Neural cell (in vitro differentiated cells): ENCODE results near the gene TARBP2. TPM values are rescaled to one million over a fixed set of nuclear protein-coding genes. Genes with fewer than 3 reads are reported as not detected.

ENCODE experiments used
- H2AFZ ChIP-seq: fragments of 200-600, 300-800 bp; sonication (generic), shearing (Covaris generic); 2 replicates; pipeline ENCODE4 v1.6.0; 2014; ENCODE audit warnings: low read depth, mild to moderate bottlenecking, antibody characterized with exemption, low read length, moderate library complexity
- H3F3A ChIP-seq: fragments of 200-600 bp; shearing (Covaris generic); 2 replicates; pipeline ENCODE4 v1.6.1; 2016; ENCODE audit warnings: mild to moderate bottlenecking, moderate library complexity, mixed read lengths, antibody characterized with exemption, low read length; ENCODE audit not compliant: insufficient read depth, poor library complexity, severe bottlenecking
- H3K27ac ChIP-seq: fragments of 200-600, 300-800 bp; sonication (generic), shearing (Covaris generic); 2 replicates; pipeline ENCODE4 v1.5.1; 2014; ENCODE audit warnings: mild to moderate bottlenecking, low read length, moderate library complexity
- H3K27me3 ChIP-seq: fragments of 300-800, 200-600 bp; sonication (generic), shearing (Covaris generic); 2 replicates; pipeline ENCODE4 v1.6.0; 2014; ENCODE audit warnings: mild to moderate bottlenecking, low read depth, low read length, moderate library complexity; ENCODE audit not compliant: insufficient read depth
- H3K36me3 ChIP-seq: fragments of 300-800, 200-600 bp; sonication (generic), shearing (Covaris generic); 2 replicates; pipeline ENCODE4 v1.5.1; 2014; ENCODE audit warnings: mild to moderate bottlenecking, antibody characterized with exemption, low read length, moderate library complexity; ENCODE audit not compliant: insufficient read depth
- H3K4me2 ChIP-seq: fragments of 300-800, 200-600 bp; sonication (generic), shearing (Covaris generic); 2 replicates; pipeline ENCODE4 v1.6.0; 2014; ENCODE audit warnings: mild to moderate bottlenecking, low read length
- H3K4me3 ChIP-seq: fragments of 300-800, 200-600 bp; sonication (generic), shearing (Covaris generic); 2 replicates; pipeline ENCODE4 v1.5.1; 2014; ENCODE audit warnings: mild to moderate bottlenecking, low read length, moderate library complexity
- H3K79me2 ChIP-seq: fragments of 200-600 bp; shearing (Covaris generic); replicated peaks from 2 replicates; pipeline ENCODE4 v1.6.0; 2014; ENCODE audit warnings: mild to moderate bottlenecking, low read length, moderate library complexity; ENCODE audit not compliant: insufficient read depth
- H3K9ac ChIP-seq: fragments of 300-800, 200-600 bp; sonication (generic), shearing (Covaris generic); 2 replicates; pipeline ENCODE4 v1.6.1; 2016; ENCODE audit warnings: mild to moderate bottlenecking, low read length, mixed read lengths
- H3K9me2 ChIP-seq: fragments of 200-600 bp; shearing (Covaris generic); 2 replicates; pipeline ENCODE4 v1.6.1; 2016; ENCODE audit warnings: mild to moderate bottlenecking, low read length, mixed read lengths; ENCODE audit not compliant: insufficient read depth
- H3K9me3 ChIP-seq: fragments of 200-600, 300-800 bp; sonication (generic), shearing (Covaris generic); 2 replicates; pipeline ENCODE4 v1.6.1; 2016; ENCODE audit warnings: mild to moderate bottlenecking, mixed run types, low read length, moderate library complexity, mixed read lengths
- H4K20me1 ChIP-seq: fragments of 200-600 bp; shearing (Covaris generic); 2 replicates; pipeline ENCODE4 v1.6.1; 2016; ENCODE audit warnings: mild to moderate bottlenecking, mixed run types; ENCODE audit not compliant: insufficient read depth
- CTCF ChIP-seq: fragments of 450-650 bp; IDR thresholded peaks from 2 replicates; pipeline ENCODE4 v1.5.1; 2014; ENCODE audit warnings: antibody characterized with exemption, mild to moderate bottlenecking, moderate library complexity; ENCODE audit not compliant: poor library complexity, severe bottlenecking
- EP300 ChIP-seq: fragments of 450-650 bp; conservative IDR thresholded peaks from 2 replicates; pipeline ENCODE4 v1.6.1; 2014; ENCODE audit warnings: antibody characterized with exemption, mild to moderate bottlenecking, moderate library complexity; ENCODE audit not compliant: poor library complexity, severe bottlenecking
- EZH2 ChIP-seq: fragments of 200-600, 300-800 bp; shearing (Covaris generic), sonication (generic); IDR thresholded peaks from 2 replicates; pipeline ENCODE4 v1.6.1; 2014; ENCODE audit warnings: antibody characterized with exemption, low read length, borderline replicate concordance, mild to moderate bottlenecking; ENCODE audit not compliant: insufficient read depth, poor library complexity, severe bottlenecking
- MXI1 ChIP-seq: fragments of 450-650 bp; conservative IDR thresholded peaks from 2 replicates; pipeline ENCODE4 v1.6.1; 2014; ENCODE audit warnings: antibody characterized with exemption, mild to moderate bottlenecking; ENCODE audit not compliant: poor library complexity, severe bottlenecking
- POLR2AphosphoS5 ChIP-seq: IDR thresholded peaks from 2 replicates; pipeline ENCODE4 v1.6.1; 2012
- RAD21 ChIP-seq: fragments of 450-650 bp; conservative IDR thresholded peaks from 2 replicates; pipeline ENCODE4 v1.6.1; 2014; ENCODE audit warnings: antibody characterized with exemption, mild to moderate bottlenecking, moderate library complexity
- REST ChIP-seq: IDR thresholded peaks from 2 replicates; pipeline ENCODE4 v1.6.1; 2012; ENCODE audit warnings: borderline replicate concordance
- SMC3 ChIP-seq: fragments of 450-650 bp; conservative IDR thresholded peaks from 2 replicates; pipeline ENCODE4 v1.6.1; 2014; ENCODE audit warnings: antibody characterized with exemption, mild to moderate bottlenecking, moderate library complexity; ENCODE audit not compliant: poor library complexity
- TAF1 ChIP-seq: IDR thresholded peaks from 2 replicates; pipeline ENCODE4 v1.6.1; 2012; ENCODE audit warnings: low read depth
- polyA plus RNA-seq: library from polyadenylated mRNA; depleted of rRNA; stranded (reverse); fragments of >200 nt; gene quantifications from 2 replicates; pipeline ENCODE4 v1.2.3, GENCODE V29; 2014

Gene TARBP2
- polyA plus RNA-seq, 1 donor from 2014 or later, result 135 TPM

DNA sequence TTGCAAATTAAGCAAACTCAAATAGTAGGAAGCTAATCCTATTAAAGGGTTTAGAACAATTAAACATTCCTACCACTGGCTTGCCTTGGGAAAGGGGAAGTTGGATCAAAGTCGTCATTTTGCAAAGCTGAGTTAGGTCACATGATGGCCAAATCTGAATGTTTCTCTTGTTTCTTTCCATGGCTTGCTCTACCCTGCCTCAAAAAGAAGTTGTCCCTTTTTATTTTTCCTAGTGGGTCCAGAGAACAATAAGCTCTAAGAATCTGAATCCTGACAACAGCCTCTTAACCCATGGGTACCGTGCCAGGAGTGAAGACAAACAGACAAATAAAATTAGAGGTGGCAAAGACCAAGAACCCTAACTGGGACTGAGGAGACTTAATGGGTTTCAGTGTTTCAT is 32.4 kb downstream of the TARBP2 start:
- TF ChIP-seq EP300, result no peak
- no peak for TF ChIP-seq POLR2AphosphoS5
- no peak for TF ChIP-seq MXI1
- TF ChIP-seq EZH2, result no peak
- no peak for TF ChIP-seq SMC3
- no peak for TF ChIP-seq CTCF
- TF ChIP-seq RAD21, result no peak
- TF ChIP-seq REST, result no peak
- TF ChIP-seq TAF1, result no peak
- H3K36me3 ChIP-seq, result peaks cover 6% of the 10 kb centered on the region

GRCh38 chr12:53536962-53537361 is 35.9 kb downstream of the TARBP2 start:
- Histone ChIP-seq H2AFZ (no peak overlapping the region), H3K9ac (no peak overlapping the region), H3K4me2 (no peak overlapping the region), H3F3A (no peaks in the 10 kb centered on the region), H3K9me3 (no peaks in the 10 kb centered on the region), H4K20me1 (no peaks in the 10 kb centered on the region), H3K4me3 (no peak overlapping the region), H3K79me2 (no peaks in the 10 kb centered on the region), H3K9me2 (no peaks in the 10 kb centered on the region), H3K27me3 (no peaks in the 10 kb centered on the region), H3K27ac (no peak overlapping the region), H3K36me3 (peaks cover 6% of the 10 kb centered on the region)
- TF ChIP-seq CTCF, result no peak

More for the DNA sequence above, 32.4 kb downstream of the TARBP2 start:
- no peaks in the 10 kb centered on the region for H3K79me2 ChIP-seq
- H4K20me1 ChIP-seq, result no peaks in the 10 kb centered on the region
- no peaks in the 10 kb centered on the region for H3K27me3 ChIP-seq
- H3K4me2 ChIP-seq, result no peak overlapping the region
- H3K4me3 ChIP-seq, result no peak overlapping the region
- H3K9ac ChIP-seq, result no peak overlapping the region
- no peak overlapping the region for H3K27ac ChIP-seq
- H3K9me3 ChIP-seq, result no peaks in the 10 kb centered on the region
- H3F3A ChIP-seq, result no peaks in the 10 kb centered on the region
- no peak overlapping the region for H2AFZ ChIP-seq
- H3K9me2 ChIP-seq, result no peaks in the 10 kb centered on the region
